ENCODE results near the gene MAP2K7. TPM values are rescaled to one million over a fixed set of nuclear protein-coding genes. Genes with fewer than 3 reads are reported as not detected.
A peak's percentile ranks its signal among the peaks of the same experiment; 100 is the strongest.

Gene MAP2K7
- total RNA-seq, 2 experiments from 2014 or later: 36.8 to 37.0 TPM

- TF ChIP-seq CTCF (IDR thresholded peaks at IDR 0.05): no peak
- Mint-ChIP-seq H3K36me3 (ENCODE audit: low read depth) (no peaks in the 10 kb centered on the region), H3K27ac (no peak overlapping the region), H3K27me3 (peaks cover 37% of the 10 kb centered on the region), H3K4me1 (ENCODE audit: low read depth) (peaks cover 32% of the 10 kb centered on the region), H3K9me3 (no peaks in the 10 kb centered on the region), H3K4me3 (no peak overlapping the region)
- ATAC-seq: no peak
- ChIA-PET POLR2A (no interaction called here), CTCF (no interaction called here)
- intact Hi-C loops (cut with micrococcal nuclease): no loop called here
- DNase-seq: no peak
These were observed 36.4 kb upstream of the MAP2K7 start for GRCh38 chr19:7867092-7867844.

DNA sequence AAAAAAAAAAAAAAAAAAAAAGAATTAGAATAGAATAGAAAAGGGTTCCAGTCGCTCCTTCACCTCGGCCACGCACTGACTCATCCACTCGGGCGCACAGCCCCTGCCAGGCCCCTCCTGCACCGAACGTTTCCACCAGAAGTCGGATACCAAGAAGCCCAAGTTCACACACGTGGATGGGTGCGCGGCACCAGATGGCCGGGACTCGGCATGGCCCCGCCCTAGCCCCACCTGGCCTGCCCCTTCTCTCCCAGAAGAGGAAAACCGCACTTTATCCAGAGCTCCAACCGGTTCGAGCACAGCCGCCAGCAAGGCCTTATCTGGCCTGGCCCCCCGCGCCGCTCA lies 35.4 kb upstream of the MAP2K7 start:
- Mint-ChIP-seq H3K36me3 (ENCODE audit: low read depth) (no peaks in the 10 kb centered on the region), H3K27ac (peak overlapping the region; percentile 73), H3K9me3 (no peaks in the 10 kb centered on the region), H3K4me1 (ENCODE audit: low read depth) (peaks cover 32% of the 10 kb centered on the region), H3K4me3 (peak overlapping the region; percentile 75), H3K27me3 (peaks cover 43% of the 10 kb centered on the region)
- CTCF ChIA-PET: interaction anchor here (1.0 to 1.9 kb wide), 12 partner anchors 8 to 187 kb away, joined by 3 to 27 read pairs (median 7); partner anchors contain the start of genes SNAPC2, TIMM44 and TRAPPC5
- TF ChIP-seq CTCF (IDR thresholded peaks at IDR 0.05): no peak
- peak; percentile 66 for DNase-seq
- POLR2A ChIA-PET: interaction anchor here (0.8 to 1.5 kb wide), 5 partner anchors 11 to 56 kb away, joined by 3 read pairs; no protein-coding TSS in a partner anchor
- intact Hi-C loops (cut with micrococcal nuclease): no loop called here
- ATAC-seq: no peak

DNA sequence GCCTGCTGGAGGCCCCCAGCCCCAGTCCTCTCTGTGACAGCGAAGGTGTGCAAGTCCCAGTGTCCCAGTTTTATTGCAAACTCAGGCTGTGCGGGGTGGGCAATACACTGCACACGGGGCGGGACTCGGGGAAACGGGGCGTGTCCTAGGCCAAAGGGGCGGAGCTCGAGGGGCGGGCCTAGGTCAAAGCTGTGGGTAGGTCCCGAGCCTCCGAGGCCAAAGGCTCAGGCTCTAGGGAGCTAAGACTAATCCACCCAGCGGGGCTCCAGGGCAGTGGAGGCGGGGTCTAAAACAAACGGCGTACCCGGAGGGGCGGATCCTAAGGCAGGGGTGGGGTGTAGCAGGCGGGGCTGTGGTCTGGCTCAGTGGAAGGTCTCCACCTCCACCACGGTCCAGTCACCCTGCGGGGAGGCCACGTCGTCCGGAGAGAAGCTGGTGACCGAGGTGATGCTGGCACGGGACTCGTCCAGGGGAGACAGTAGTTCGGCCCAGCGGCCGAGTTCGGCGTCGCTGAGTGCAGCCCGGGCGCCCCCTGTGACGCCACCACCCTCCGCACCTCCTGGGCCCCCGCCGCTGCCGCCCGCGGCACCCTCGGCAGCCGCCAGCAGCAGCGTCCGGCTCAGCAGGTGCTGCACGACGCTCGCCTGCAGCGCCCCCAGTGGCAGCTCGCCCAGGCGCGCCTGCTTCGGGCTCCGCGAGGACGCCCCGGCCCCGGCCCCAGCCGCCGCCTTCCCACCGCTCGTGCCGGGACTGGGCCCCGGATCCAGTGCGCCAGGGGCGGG lies 34.8 kb upstream of the MAP2K7 start:
- ChIA-PET CTCF (interaction anchor here (0.7 to 1.9 kb wide), 33 partner anchors 7 to 521 kb away, joined by 3 to 27 read pairs (median 4); partner anchors contain the start of genes LRRC8E, MAP2K7, SNAPC2 and TIMM44), POLR2A (interaction anchor here (0.6 to 1.5 kb wide), 7 partner anchors 10 to 239 kb away, joined by 3 to 4 read pairs (median 3); partner anchors contain the start of genes PET100 and XAB2)
- no peaks in the 10 kb centered on the region for H3K9me3 Mint-ChIP-seq
- peaks cover 42% of the 10 kb centered on the region for H3K27me3 Mint-ChIP-seq
- peak; percentile 67 for ATAC-seq
- H3K4me1 Mint-ChIP-seq (ENCODE audit: low read depth): peaks cover 34% of the 10 kb centered on the region
- peak; percentile 86 for DNase-seq
- H3K36me3 Mint-ChIP-seq (ENCODE audit: low read depth): no peaks in the 10 kb centered on the region
- peak overlapping the region; percentile 73 for H3K27ac Mint-ChIP-seq
- intact Hi-C loops (cut with micrococcal nuclease): no loop called here
- peak overlapping the region; percentile 75 for H3K4me3 Mint-ChIP-seq
- peak; percentile 96 for TF ChIP-seq CTCF (IDR thresholded peaks at IDR 0.05)

GRCh38 chr19:7869453-7869909 lies 34.2 kb upstream of the MAP2K7 start:
- peak; percentile 73 for TF ChIP-seq CTCF (IDR thresholded peaks at IDR 0.05)
- ATAC-seq: peak; percentile 60
- Mint-ChIP-seq H3K4me3 (peak overlapping the region; percentile 75), H3K9me3 (no peaks in the 10 kb centered on the region), H3K4me1 (ENCODE audit: low read depth) (peaks cover 34% of the 10 kb centered on the region), H3K36me3 (ENCODE audit: low read depth) (no peaks in the 10 kb centered on the region), H3K27me3 (peaks cover 38% of the 10 kb centered on the region), H3K27ac (no peak overlapping the region)
- POLR2A ChIA-PET: interaction anchor here (0.6 to 1.5 kb wide), 7 partner anchors 10 to 240 kb away, joined by 3 to 4 read pairs (median 3); partner anchors contain the start of genes PET100 and XAB2
- DNase-seq: peak; percentile 81
- intact Hi-C loops (cut with micrococcal nuclease): no loop called here
- CTCF ChIA-PET: interaction anchor here (0.6 to 1.9 kb wide), 33 partner anchors 8 to 522 kb away, joined by 3 to 27 read pairs (median 4); partner anchors contain the start of genes LRRC8E, MAP2K7, SNAPC2 and TIMM44
